Activated naive CD8-positive, alpha-beta T cell (primary cell): Measurements from ENCODE around the gene ATG2A.

ENCODE experiments used
- H3K27ac Mint-ChIP-seq: one replicate; pipeline ENCODE4 v1.8.0; 2021; ENCODE audit warnings: mixed read lengths
- H3K27me3 Mint-ChIP-seq: one replicate; pipeline ENCODE4 v1.8.0; 2021; ENCODE audit warnings: mixed read lengths
- H3K36me3 Mint-ChIP-seq: one replicate; pipeline ENCODE4 v1.8.0; 2021; ENCODE audit warnings: mixed read lengths
- H3K4me1 Mint-ChIP-seq: one replicate; pipeline ENCODE4 v1.8.0; 2021; ENCODE audit warnings: low read depth, mixed read lengths
- H3K4me3 Mint-ChIP-seq: one replicate; pipeline ENCODE4 v1.8.0; 2021; ENCODE audit warnings: mild to moderate bottlenecking, mixed read lengths
- H3K9me3 Mint-ChIP-seq: one replicate; pipeline ENCODE4 v1.8.0; 2021; ENCODE audit warnings: low read depth, mixed read lengths

The ATG2A gene

DNA sequence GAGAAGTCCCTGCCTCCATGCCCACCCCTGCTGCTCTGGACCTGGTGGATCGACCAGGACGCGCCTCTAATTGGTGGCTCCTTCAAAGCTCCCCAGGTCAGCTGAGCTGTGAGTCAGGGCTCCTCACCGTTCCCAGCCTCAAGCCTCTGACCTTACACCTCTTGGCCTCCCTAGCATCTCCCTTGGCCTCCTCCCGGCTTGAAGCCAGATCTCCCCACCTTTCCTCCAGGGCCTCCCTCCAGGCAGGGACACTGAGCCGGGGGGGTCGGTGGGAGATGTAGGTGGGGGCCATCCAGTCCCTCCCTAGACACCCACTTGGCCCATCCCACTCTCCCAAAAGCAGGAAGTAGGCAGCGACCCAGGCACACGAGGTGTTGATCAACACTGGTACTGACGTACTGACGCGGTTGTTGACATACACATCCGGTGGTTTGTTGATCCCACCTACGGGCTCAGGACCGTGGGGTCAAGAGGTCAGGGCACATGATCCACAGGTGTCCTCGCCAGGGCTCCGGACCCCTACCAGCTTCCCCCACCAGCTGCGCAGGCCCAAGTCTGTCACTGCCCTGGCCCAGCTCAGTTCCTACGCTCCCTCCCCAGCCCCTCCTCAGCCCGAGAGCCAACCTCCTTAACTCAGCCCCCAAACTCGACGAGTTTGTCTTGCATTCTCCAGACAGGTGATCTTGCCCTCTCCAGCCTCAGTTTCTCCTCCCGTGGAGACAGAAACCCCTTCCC, 802 bp downstream of the ATG2A start:
- peaks cover 5% of the 10 kb centered on the region for H3K36me3 Mint-ChIP-seq

DNA sequence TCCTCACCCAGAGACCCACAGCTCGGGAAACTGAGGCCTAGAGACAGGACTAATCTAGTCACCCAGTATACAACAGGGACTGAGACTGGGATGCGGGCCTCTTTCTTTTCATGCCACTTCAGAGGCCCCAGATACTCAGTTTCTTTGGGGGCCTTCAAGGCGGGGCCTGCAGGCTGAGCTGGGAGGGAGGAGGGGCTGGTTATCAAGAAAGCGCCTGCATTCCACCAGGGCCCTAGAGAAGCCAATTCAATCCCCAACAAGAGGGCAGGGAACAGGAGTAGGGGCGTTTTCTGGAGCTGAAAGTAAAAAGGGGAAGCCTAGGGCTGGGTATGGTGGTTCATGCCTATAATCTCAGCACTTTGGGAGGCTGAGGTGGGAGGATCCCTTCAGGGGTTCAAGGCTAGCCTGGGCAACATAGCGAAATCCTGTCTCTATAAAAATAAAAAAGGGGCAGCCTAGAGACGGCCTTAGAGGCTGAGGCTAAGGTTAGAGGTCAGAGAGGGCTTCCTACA, 1.6 kb downstream of the ATG2A start:
- H3K9me3 Mint-ChIP-seq: no peaks in the 10 kb centered on the region
- H3K36me3 Mint-ChIP-seq: peaks cover 5% of the 10 kb centered on the region

More for the DNA sequence above, 802 bp downstream of the ATG2A start:
- Mint-ChIP-seq H3K27me3 (no peaks in the 10 kb centered on the region), H3K9me3 (no peaks in the 10 kb centered on the region), H3K27ac (peak overlapping the region; percentile 90), H3K4me3 (peak overlapping the region; percentile 90), H3K4me1 (peaks cover 23% of the 10 kb centered on the region)

DNA sequence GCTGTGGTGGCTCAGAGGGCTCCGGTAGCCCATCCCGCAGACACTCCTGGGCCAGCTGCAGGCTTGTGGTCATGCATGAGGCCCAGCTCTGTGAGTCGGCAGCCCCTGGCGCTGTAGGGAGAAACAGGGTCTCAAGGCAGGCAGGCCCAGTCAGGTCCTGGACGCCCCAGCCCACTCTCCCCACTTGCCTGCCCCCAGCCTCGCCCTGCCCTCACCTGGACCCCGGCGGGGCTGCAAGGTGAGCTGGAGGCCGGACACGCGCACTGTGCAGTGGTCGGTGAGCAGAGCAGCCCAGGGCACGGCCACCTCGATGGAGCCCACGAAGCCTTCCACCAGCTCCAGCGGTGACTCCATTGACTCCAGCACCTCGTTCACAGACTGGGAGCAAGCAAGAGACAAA, 2.9 kb downstream of the ATG2A start:
- Mint-ChIP-seq H3K4me1 (peaks cover 23% of the 10 kb centered on the region), H3K9me3 (no peaks in the 10 kb centered on the region), H3K27ac (no peak overlapping the region), H3K36me3 (peaks cover 5% of the 10 kb centered on the region), H3K4me3 (no peak overlapping the region), H3K27me3 (no peaks in the 10 kb centered on the region)

More for the DNA sequence above, 1.6 kb downstream of the ATG2A start:
- no peaks in the 10 kb centered on the region for H3K27me3 Mint-ChIP-seq
- H3K27ac Mint-ChIP-seq: no peak overlapping the region
- peak overlapping the region; percentile 90 for H3K4me3 Mint-ChIP-seq
- H3K4me1 Mint-ChIP-seq: peaks cover 23% of the 10 kb centered on the region

DNA sequence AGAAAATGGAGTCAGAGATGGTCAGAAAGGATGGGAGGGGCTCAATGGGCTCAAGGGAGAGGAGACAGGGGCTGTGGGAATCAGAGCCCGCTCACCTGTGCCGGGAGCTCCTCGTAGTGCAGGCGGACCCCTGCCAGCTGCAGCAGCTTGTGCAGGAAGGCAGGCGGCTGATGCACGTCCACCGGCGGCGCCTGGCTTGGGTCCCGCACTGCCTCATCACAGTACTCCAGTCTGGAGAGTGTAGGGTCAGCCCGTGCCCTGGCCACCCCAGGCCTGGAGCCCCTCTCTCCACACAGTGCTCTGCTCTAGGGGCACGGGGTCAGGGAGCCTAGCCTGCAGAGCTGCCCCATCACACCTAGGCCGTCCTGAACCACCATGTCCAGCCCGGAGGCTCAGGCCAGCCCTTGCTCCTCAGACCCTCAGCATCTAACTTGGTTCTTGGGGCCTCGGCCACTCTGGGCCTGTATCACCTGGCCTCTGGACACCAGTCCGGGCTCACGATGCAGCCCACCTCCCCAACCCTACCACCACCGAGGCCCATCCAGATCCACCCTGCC, 3.8 kb downstream of the ATG2A start:
- Mint-ChIP-seq H3K36me3 (peaks cover 5% of the 10 kb centered on the region), H3K9me3 (no peaks in the 10 kb centered on the region), H3K27ac (no peak overlapping the region), H3K27me3 (no peaks in the 10 kb centered on the region), H3K4me1 (peaks cover 22% of the 10 kb centered on the region), H3K4me3 (no peak overlapping the region)

DNA sequence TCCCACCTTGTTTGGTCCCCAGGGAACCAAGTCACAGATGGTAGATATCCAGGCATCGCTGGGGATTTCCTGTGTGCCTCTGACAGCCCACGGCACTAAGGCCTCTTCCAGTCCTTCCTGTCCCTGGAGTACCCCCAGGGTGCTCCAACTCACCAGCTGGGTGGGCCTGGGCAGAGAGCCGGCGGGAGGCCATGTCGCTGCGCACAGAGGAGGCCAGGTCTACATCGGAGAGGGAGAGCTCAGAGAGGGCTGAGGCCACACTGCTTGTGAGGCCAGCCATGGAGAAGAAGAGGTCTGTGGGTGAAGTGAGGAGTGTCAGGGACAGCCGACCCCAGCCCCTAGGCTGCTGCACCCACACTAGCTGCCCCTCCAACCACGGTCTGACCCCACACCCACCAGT, 5.3 kb downstream of the ATG2A start:
- no peak overlapping the region for H3K4me3 Mint-ChIP-seq
- no peaks in the 10 kb centered on the region for H3K9me3 Mint-ChIP-seq
- peaks cover 10% of the 10 kb centered on the region for H3K4me1 Mint-ChIP-seq
- H3K27ac Mint-ChIP-seq: no peak overlapping the region
- no peaks in the 10 kb centered on the region for H3K27me3 Mint-ChIP-seq
- peaks cover 9% of the 10 kb centered on the region for H3K36me3 Mint-ChIP-seq

DNA sequence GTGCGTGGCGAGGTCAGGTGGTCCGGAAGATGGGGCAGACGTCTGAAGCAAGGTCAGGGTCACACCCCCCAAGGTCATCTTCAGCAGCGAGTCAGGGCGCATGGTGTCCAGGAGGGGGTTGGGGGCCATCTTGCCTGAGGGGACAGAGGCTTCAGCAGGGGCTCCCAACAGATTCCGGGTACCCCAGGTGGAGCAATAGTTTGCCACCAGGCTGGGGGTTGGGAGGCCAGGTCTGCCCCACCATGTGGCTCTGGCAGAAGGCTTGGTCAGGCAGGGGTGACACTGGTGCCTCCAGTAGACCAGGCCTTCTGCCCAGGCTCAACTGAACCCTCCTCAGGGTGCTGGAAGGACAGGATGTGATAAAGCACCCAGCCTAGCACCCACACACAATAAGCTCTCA, 5.9 kb downstream of the ATG2A start:
- no peak overlapping the region for H3K4me3 Mint-ChIP-seq
- no peaks in the 10 kb centered on the region for H3K9me3 Mint-ChIP-seq
- H3K4me1 Mint-ChIP-seq: peaks cover 8% of the 10 kb centered on the region
- H3K27me3 Mint-ChIP-seq: no peaks in the 10 kb centered on the region
- peaks cover 9% of the 10 kb centered on the region for H3K36me3 Mint-ChIP-seq
- no peak overlapping the region for H3K27ac Mint-ChIP-seq

DNA sequence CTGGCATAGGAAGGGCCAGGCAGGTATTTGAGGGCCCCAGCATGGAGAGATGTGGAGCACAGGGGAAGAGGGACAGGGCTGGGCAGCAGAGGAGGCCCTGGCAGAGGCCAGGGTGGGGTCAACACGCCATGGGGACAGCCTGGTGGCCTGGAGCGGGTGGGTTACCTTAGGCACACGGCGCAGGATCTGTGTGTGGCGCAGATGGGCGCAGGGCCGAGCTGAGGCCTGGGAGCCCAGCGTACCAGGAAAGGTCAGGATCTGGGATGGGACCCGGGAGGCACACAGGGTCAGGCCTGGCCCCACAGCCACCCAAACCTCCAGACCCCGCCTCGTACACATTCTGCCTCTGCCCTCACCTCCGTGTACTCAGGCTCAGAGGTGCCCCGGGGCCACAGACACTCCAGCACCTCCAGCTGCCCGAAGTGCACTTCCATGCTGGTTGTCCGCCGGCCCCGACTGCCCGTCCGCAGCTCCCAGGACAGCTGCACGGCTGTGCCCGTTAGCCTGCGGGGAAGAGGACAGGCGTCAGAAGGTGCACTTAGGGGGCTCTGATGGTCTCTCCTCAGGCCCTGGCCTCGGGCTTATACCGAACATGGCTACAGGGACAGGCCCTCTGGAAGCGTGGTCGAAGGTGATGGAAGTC, 6.4 kb downstream of the ATG2A start:
- Mint-ChIP-seq H3K4me3 (no peak overlapping the region), H3K36me3 (peaks cover 9% of the 10 kb centered on the region), H3K4me1 (peaks cover 3% of the 10 kb centered on the region), H3K9me3 (no peaks in the 10 kb centered on the region), H3K27me3 (no peaks in the 10 kb centered on the region), H3K27ac (no peak overlapping the region)

DNA sequence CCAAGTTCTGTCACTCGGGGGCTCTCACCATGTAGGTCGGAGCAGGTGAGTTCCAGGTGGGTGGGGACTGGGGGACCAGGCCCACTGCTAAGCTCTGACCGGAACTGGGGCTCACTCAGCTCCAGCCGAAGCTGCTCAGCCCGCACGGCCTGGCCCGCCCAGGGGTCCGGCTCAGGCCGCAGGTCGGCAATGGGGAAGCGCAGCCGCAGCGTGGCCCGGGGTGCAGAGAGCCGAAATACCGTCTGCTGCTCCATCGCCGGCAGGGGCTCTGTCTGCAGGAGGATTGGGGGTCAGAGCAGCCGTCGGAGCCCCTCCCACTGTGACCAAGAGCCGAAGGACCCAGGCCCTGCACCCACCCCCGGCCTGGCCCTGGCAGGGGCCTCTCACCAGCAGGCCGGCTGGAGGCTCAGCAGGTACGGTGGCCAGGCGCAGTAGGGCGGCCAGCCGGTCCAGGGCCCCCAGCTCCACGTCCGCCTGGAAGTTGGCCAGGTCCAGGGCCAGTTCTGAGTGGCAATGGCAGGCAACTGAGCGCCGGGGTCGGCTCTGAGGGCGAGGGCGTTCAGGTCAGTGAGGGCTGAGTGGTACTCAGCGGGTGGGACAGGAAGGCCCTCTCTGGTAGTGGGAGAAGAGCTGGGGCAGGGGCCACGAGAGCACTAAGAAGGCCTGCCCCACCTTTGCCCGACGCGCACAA, 7.2 kb downstream of the ATG2A start:
- H3K4me1 Mint-ChIP-seq: peaks cover 3% of the 10 kb centered on the region
- H3K4me3 Mint-ChIP-seq: no peak overlapping the region
- H3K27me3 Mint-ChIP-seq: no peaks in the 10 kb centered on the region
- no peaks in the 10 kb centered on the region for H3K9me3 Mint-ChIP-seq
- H3K27ac Mint-ChIP-seq: no peak overlapping the region
- peaks cover 9% of the 10 kb centered on the region for H3K36me3 Mint-ChIP-seq

DNA sequence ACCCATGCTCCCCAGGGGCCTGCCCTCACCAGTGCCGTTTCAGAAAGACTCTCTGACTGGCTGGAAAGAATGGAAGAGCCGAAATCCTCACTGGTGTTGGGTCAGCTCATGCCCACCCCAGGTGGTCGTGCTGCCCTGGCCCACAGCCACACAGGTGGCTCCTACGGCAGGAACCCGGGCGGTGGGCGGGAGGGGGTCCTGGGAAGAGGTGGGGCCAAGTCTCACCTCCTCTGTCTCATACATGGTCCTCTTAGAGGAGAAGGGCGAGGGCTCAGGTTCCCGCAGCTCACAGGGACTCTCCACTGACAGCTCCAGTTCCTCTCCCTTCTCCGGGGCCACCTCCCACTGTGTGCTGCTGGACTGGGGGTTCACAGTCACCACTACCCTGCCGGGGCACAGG, 8.2 kb downstream of the ATG2A start:
- H3K27me3 Mint-ChIP-seq: no peaks in the 10 kb centered on the region
- no peak overlapping the region for H3K27ac Mint-ChIP-seq
- H3K4me1 Mint-ChIP-seq: no peaks in the 10 kb centered on the region
- no peak overlapping the region for H3K4me3 Mint-ChIP-seq
- H3K9me3 Mint-ChIP-seq: no peaks in the 10 kb centered on the region
- peaks cover 9% of the 10 kb centered on the region for H3K36me3 Mint-ChIP-seq

DNA sequence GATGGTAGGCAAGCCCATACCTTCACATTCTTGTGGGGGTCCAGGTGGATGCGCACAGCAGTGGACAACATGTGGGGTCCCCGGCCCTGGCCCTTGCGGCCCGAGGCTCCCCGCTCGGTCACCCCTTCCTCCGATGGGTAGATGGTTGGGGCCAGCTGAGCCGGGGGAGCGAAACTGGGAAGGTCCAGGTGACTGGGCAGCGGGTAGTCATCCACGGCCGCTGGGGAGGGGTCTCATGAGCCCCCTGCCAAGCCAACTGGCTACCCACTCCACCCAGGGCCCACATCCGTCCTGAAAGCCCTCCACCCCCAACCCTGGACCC, 10.7 kb downstream of the ATG2A start:
- H3K36me3 Mint-ChIP-seq: peaks cover 4% of the 10 kb centered on the region
- H3K27ac Mint-ChIP-seq: no peak overlapping the region
- no peaks in the 10 kb centered on the region for H3K9me3 Mint-ChIP-seq

DNA sequence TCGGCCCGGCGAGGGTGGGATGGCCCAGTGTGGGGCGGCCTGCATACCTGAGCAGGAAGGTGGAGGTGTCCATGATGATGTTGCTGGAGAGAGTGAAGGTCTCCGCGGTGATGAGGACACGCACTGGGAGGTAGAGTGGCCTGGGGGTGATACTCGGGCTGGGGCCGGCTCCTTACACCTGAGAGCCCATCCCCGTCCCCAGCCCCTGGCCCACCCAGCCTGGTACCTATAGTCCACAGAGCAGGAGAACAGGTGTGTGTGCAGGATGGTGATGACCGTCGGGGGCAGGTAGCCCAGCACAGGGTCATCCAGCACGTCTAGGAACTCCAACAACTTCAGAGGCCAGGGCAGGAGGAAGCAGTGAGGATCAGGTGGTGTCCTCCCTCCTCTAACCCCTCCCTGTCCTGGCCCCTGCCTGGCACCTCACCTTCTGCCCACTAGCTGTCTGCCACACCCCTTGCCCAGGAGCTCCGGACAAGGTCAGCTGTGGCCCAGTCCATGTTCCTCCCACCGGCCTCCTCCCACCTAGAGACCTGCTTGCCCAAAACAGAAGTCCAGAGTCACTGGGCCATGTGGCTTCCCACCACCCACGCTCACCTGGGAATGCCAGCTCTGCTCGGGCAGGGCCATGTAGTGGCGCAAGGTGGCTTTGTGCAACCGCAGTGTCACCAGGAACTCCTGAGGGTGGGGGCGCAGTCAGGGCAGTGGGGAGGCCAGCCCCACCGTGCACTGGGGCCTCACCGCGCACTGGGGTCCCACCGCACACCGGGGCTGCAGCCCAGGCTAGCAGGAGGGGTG, 11.3 kb downstream of the ATG2A start:
- H3K27me3 Mint-ChIP-seq: no peaks in the 10 kb centered on the region
- H3K4me3 Mint-ChIP-seq: no peak overlapping the region
- no peaks in the 10 kb centered on the region for H3K9me3 Mint-ChIP-seq
- H3K27ac Mint-ChIP-seq: no peak overlapping the region
- peaks cover 4% of the 10 kb centered on the region for H3K4me1 Mint-ChIP-seq
- peaks cover 4% of the 10 kb centered on the region for H3K36me3 Mint-ChIP-seq

More for the DNA sequence above, 10.7 kb downstream of the ATG2A start:
- peaks cover 3% of the 10 kb centered on the region for H3K4me1 Mint-ChIP-seq
- H3K4me3 Mint-ChIP-seq: no peak overlapping the region
- H3K27me3 Mint-ChIP-seq: no peaks in the 10 kb centered on the region

DNA sequence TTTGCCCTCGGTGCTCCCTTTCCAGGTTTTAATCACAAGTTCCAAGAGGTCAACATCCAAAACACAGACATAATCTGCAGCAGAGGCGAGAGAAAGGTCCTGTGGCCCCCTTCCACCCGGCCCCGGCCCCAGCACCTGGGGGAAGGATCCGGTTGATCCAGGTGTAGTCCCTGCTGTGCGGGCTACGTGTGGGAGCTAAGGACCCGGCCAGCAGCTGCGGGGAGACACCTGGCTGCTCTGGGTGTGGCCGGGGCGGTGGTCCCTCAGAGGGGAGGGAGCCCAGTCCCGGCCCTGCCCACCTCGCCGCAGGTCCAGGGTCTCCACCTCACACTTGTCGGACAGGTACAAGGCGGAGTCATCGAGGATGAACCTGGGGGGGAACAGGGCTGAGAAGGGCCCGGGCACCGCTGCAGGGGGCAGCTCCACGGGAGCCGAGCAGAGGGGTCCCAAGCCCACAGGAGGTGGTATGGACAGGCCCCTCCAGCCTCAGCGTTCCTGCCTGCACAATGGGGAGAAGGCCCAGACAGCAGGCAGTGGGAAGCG, 13.6 kb downstream of the ATG2A start:
- no peaks in the 10 kb centered on the region for H3K27me3 Mint-ChIP-seq
- peaks cover 12% of the 10 kb centered on the region for H3K4me1 Mint-ChIP-seq
- H3K4me3 Mint-ChIP-seq: no peak overlapping the region
- H3K9me3 Mint-ChIP-seq: no peaks in the 10 kb centered on the region
- H3K36me3 Mint-ChIP-seq: peaks cover 7% of the 10 kb centered on the region
- no peak overlapping the region for H3K27ac Mint-ChIP-seq

DNA sequence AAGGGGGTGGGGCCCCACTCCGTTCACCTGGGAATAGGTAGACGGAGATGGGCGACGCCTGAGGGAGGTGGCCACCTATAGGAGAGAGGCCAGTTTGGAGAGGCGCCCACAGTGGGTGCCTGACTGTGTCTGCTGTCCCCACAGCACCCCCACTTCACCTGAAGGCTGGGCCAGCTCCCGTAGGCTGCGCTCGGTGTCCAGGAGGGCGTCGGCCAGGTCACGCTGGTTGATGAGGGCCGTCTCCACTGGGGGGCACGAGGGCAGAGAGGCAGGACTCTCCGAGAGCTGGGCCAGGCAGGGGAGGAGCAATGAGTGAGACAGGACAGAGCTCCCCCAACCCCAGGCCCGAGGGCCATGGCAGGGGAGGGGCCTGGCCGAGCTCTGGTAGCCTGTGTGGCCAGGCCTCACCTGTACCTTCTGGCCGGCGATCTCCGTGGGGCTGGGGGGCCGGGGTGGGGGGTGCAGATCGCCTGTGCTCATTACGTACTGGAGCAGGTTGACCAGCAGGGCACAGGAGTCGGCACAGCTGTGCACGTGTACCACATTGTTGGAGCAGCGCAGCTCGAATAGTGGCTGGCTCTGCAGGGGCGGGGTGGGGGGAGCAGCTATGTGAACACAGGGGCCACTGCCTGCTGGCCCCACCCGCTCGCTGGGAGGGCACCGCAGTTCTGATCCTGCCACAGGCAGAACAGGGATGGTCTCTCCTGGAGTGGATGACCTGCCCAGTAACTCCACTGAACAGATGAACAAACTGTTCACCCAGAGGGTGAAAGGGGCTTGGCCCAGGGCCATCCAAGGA, 14.7 kb downstream of the ATG2A start:
- Mint-ChIP-seq H3K4me3 (no peak overlapping the region), H3K9me3 (no peaks in the 10 kb centered on the region), H3K27me3 (no peaks in the 10 kb centered on the region), H3K36me3 (peaks cover 3% of the 10 kb centered on the region), H3K27ac (peak overlapping the region; percentile 22), H3K4me1 (peaks cover 12% of the 10 kb centered on the region)

DNA sequence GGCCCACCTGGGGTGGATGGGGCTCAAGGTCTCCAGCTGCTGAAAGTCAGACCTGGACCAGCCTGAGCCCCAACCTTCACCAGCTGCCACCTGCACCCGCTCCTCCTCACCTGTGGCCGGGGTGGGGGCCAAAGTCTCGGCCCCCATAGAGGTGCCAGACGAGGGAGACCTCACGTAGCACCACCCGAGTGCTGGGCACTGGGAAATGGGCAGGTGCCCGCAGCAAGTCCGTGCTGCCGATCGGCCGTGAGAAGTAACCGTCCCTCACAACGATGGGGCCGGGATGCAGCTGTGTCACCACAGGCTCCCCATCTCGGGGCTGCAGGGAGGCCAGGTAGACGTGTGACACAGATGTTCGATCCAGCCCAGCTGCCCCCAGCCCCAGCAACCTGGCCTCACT, 16.2 kb downstream of the ATG2A start:
- peaks cover 3% of the 10 kb centered on the region for H3K36me3 Mint-ChIP-seq
- no peaks in the 10 kb centered on the region for H3K9me3 Mint-ChIP-seq
- H3K4me3 Mint-ChIP-seq: no peak overlapping the region
- H3K27me3 Mint-ChIP-seq: no peaks in the 10 kb centered on the region
- H3K27ac Mint-ChIP-seq: no peak overlapping the region
- H3K4me1 Mint-ChIP-seq: peaks cover 12% of the 10 kb centered on the region
